K562 (cell line): ENCODE data around the gene SDSL. TPM values are rescaled to one million over a fixed set of nuclear protein-coding genes. Genes with fewer than 3 reads are reported as not detected.

Experiments
- AFF4 ChIP-seq: sonication (generic); formaldehyde crosslinking; IDR thresholded peaks from 2 replicates; pipeline ENCODE4 v1.8.0; 2023; ENCODE audit warnings: mild to moderate bottlenecking, missing genetic modification reagents
- ATF1 ChIP-seq, 2 experiments: fragments of 450-650 bp in 1 of 2; IDR thresholded peaks; 2 replicates each; pipeline ENCODE4 v1.6.1; 2016; ENCODE audit warnings: missing compliant biosample characterization in 1 of 2, missing genetic modification characterization in 1 of 2
- ATF4 ChIP-seq: fragments of 450-650 bp; formaldehyde crosslinking; IDR thresholded peaks from 2 replicates; pipeline ENCODE4 v1.4.0; 2022; ENCODE audit warnings: mild to moderate bottlenecking, moderate library complexity
- BCOR ChIP-seq: fragments of 450-650 bp; IDR thresholded peaks from 2 replicates; pipeline ENCODE4 v1.6.1; 2016
- L3MBTL2 ChIP-seq: fragments of 450-650 bp; IDR thresholded peaks from 2 replicates; pipeline ENCODE4 v1.6.1; 2016; ENCODE audit warnings: mild to moderate bottlenecking, moderate library complexity
- MBD2 ChIP-seq: sonication (generic); IDR thresholded peaks from 2 replicates; pipeline ENCODE4 v1.6.1; 2016; ENCODE audit warnings: low read depth, borderline replicate concordance
- NEUROD1 ChIP-seq: fragments of 150-350 bp; IDR thresholded peaks from 2 replicates; pipeline ENCODE4 v1.6.1; 2014; ENCODE audit warnings: borderline replicate concordance, low read length, low read depth; ENCODE audit not compliant: partially characterized antibody
- SNAPC5 ChIP-seq: fragments of 250-450 bp; sonication (Bioruptor Pico); IDR thresholded peaks from 2 replicates; pipeline ENCODE4 v1.8.0; 2021; ENCODE audit warnings: moderate library complexity, mild to moderate bottlenecking, inconsistent platforms
- SRSF9 ChIP-seq: fragments of 200-400 bp; formaldehyde crosslinking; IDR thresholded peaks from 2 replicates; pipeline ENCODE4 v1.6.1; 2017; ENCODE audit warnings: low read depth, low read length, borderline replicate concordance
- STAG1 ChIP-seq: sonication (generic); formaldehyde crosslinking; IDR thresholded peaks from 2 replicates; pipeline ENCODE4 v1.5.0; 2020; ENCODE audit warnings: missing genetic modification reagents, borderline replicate concordance
- TOE1 ChIP-seq, 2 experiments: fragments of 450-650 bp in 1 of 2; sonication (generic) in 1 of 2; formaldehyde crosslinking in 1 of 2; IDR thresholded peaks; 2 replicates each; pipeline versions ENCODE4 v1.7.1 to v1.8.0; 2016 to 2022; ENCODE audit warnings: borderline replicate concordance in 2 of 2, mild to moderate bottlenecking in 2 of 2, antibody characterized with exemption in 1 of 2, inconsistent platforms in 1 of 2, low read depth in 1 of 2, missing genetic modification reagents in 1 of 2, moderate library complexity in 1 of 2
- UBTF ChIP-seq, 2 experiments: IDR thresholded peaks; 2 replicates each; pipeline ENCODE4 v1.6.1; 2012; ENCODE audit warnings: improper control_type of control experiment in 2 of 2, low read depth in 2 of 2, low read length in 2 of 2, borderline replicate concordance in 1 of 2
- ZBTB8A ChIP-seq: fragments of 450-650 bp; IDR thresholded peaks from 2 replicates; pipeline ENCODE4 v1.6.1; 2018; ENCODE audit warnings: mild to moderate bottlenecking, moderate library complexity; ENCODE audit not compliant: partially characterized antibody
- ZNF316 ChIP-seq: fragments of 450-650 bp; IDR thresholded peaks from 2 replicates; pipeline ENCODE4 v1.6.1; 2016
- ZNF740 ChIP-seq, 3 experiments: fragments of 200-800 bp in 1 of 3; sonication (Bioruptor generic) in 1 of 3; sonication (generic) in 1 of 3; formaldehyde crosslinking in 1 of 3; IDR thresholded peaks; 2 replicates each; pipeline versions ENCODE4 v1.6.1 to v1.8.0; 2016 to 2022; ENCODE audit warnings: mild to moderate bottlenecking in 2 of 3, missing compliant biosample characterization in 2 of 3, missing genetic modification characterization in 2 of 3, missing genetic modification reagents in 1 of 3
- polyA plus RNA-seq, 8 experiments: library from polyadenylated mRNA; depleted of rRNA in 4 of 8; stranded (reverse) in 5 of 8; unstranded in 3 of 8; fragments of >200 nt; fragmentation: Nextera tagmentation in 2 of 8; fragmentation: Illumina TruSeq in 1 of 8; extraction: Ambion mirVana in 2 of 8; extraction: Trizol in 1 of 8; gene quantifications; 2 replicates each; pipeline versions ENCODE4 v1.2.1 to v1.2.3, GENCODE V29; 2011 to 2014; ENCODE audit warnings: inconsistent platforms in 1 of 8, missing spikeins in 1 of 8
- total RNA-seq, 7 experiments: library from RNA; depleted of rRNA in 6 of 7; stranded (reverse); fragments of >200 nt in 6 of 7; fragmentation: Illumina TruSeq in 2 of 7; extraction: Trizol in 2 of 7; gene quantifications; 2 replicates each; pipeline versions ENCODE4 v1.2.1 to v1.2.3, GENCODE V29; 2011 to 2021; ENCODE audit warnings: low replicate concordance in 1 of 7

SDSL gene
- total and polyA plus RNA-seq, 9 of the 15 experiments (the other 6 are each of a cell fraction or from before 2014, with no cell fraction given) = 0.31 to 11.0 (median 7.4) TPM

- TF ChIP-seq NEUROD1 (peak; percentile 76), STAG1 (CRISPR knock-in tag) (no peak), ZBTB8A (no peak), BCOR (peak; percentile 41; the same call in 1 of the 2 replicates), SNAPC5 (CRISPR knock-in tag) (no peak), AFF4 (CRISPR knock-in tag) (0 out of 2 replicates have a peak, but pooled peaks have one; percentile 26), ATF1 (CRISPR knock-in tag; IDR thresholded peaks at IDR 0.05) (no peak), ATF1 (tag; IDR thresholded peaks at IDR 0.05) (no peak), L3MBTL2 (peak; percentile 59; the same call in 1 of the 2 replicates), ZNF316 (no peak), MBD2 (peak; percentile 54; the same call in 1 of the 2 replicates), ATF4 (no peak), SRSF9 (no peak), ZNF740 (CRISPR knock-in tag; IDR thresholded peaks at IDR 0.05) (no peak), ZNF740 (tag; IDR thresholded peaks at IDR 0.05) (no peak), UBTF (IDR thresholded peaks at IDR 0.05; ENCODE audit: borderline replicate concordance in 1 of 2, low read depth in 2 of 2, low read length in 2 of 2) (peak; percentile 47 to 91; a peak in 2 of 4 replicates), TOE1 (IDR thresholded peaks at IDR 0.05; ENCODE audit: borderline replicate concordance) (peak; percentile 59; the same call in 1 of the 2 replicates), TOE1 (CRISPR knock-in tag; IDR thresholded peaks at IDR 0.05; ENCODE audit: borderline replicate concordance, low read depth) (no peak)
Observed at GRCh38 chr12:113422030-113422885, at the start of gene SDSL (continued).
